Lung (tissue), 12 donors: Measurements from ENCODE around the gene SLC25A21. TPM values are rescaled to one million over a fixed set of nuclear protein-coding genes. Genes with fewer than 3 reads are reported as not detected.

Source experiments
- ATAC-seq: fragments of 200-7000 bp; cut with Tn5 transposase; one replicate; pipeline ENCODE4 v1.9.1; 2020; ENCODE audit warnings: moderate number of reproducible peaks; ENCODE audit not compliant: insufficient read depth, low FRiP score
- DNase-seq, 3 donors: peaks; one replicate each; pipeline ENCODE4 v3.0.0-alpha.2; 2013 to 2017
- H3K27ac ChIP-seq, 2 donors: one replicate each; pipeline ENCODE4 v1.5.1; 2013; ENCODE audit warnings: mild to moderate bottlenecking in 2 of 2, moderate library complexity in 2 of 2, control low read depth in 1 of 2, inconsistent platforms in 1 of 2, low read depth in 1 of 2, low read length in 1 of 2
- H3K27me3 ChIP-seq, 3 donors: one replicate each; pipeline ENCODE4 v1.5.1; 2013; ENCODE audit warnings: low read length in 2 of 3; ENCODE audit not compliant: control insufficient read depth in 3 of 3, insufficient read depth in 3 of 3
- H3K36me3 ChIP-seq, 4 donors: one replicate each; pipeline ENCODE4 v1.5.1; 2013; ENCODE audit warnings: low read length in 4 of 4, mild to moderate bottlenecking in 1 of 4, moderate library complexity in 1 of 4; ENCODE audit not compliant: control insufficient read depth in 4 of 4, insufficient read depth in 4 of 4
- H3K4me1 ChIP-seq, 5 donors: one replicate each; pipeline ENCODE4 v1.5.1; 2013; ENCODE audit warnings: low read length in 5 of 5, mild to moderate bottlenecking in 2 of 5, moderate library complexity in 1 of 5; ENCODE audit not compliant: control insufficient read depth in 5 of 5, insufficient read depth in 5 of 5
- H3K4me3 ChIP-seq: one replicate; pipeline ENCODE4 v1.5.1; 2013; ENCODE audit warnings: mild to moderate bottlenecking, control low read depth, moderate library complexity
- H3K9ac ChIP-seq, 2 donors: one replicate each; pipeline ENCODE4 v1.5.1; 2013; ENCODE audit warnings: low read length in 2 of 2, control low read depth in 1 of 2; ENCODE audit not compliant: insufficient read depth in 1 of 2
- H3K9me3 ChIP-seq, 4 donors: one replicate each; pipeline ENCODE4 v1.5.1; 2013; ENCODE audit warnings: low read length in 3 of 4, mild to moderate bottlenecking in 1 of 4, moderate library complexity in 1 of 4; ENCODE audit not compliant: control insufficient read depth in 4 of 4, insufficient read depth in 3 of 4
- CTCF ChIP-seq: IDR thresholded peaks from 2 replicates; pipeline ENCODE4 v1.5.1; 2012; ENCODE audit warnings: mild to moderate bottlenecking; ENCODE audit errors: control extremely low read depth, extremely low read depth
- WGBS, 2 donors: extraction: QIAGEN DNeasy Blood & Tissue Kit; methylation state at CpG; one replicate each; pipeline ENCODE4 v1.1.7; 2013; 5-methylcytosine and 5-hydroxymethylcytosine counted together
- polyA plus RNA-seq, 2 donors: library from polyadenylated mRNA; stranded (reverse); fragments of 200-250 nt; gene quantifications; one replicate each; pipeline ENCODE4 v1.2.1, GENCODE V29; 2013
- total RNA-seq, 2 donors: library from RNA; depleted of rRNA in 1 of 2; stranded (reverse); fragments of >200 nt in 1 of 2; gene quantifications; one replicate each; pipeline ENCODE4 v1.2.1, GENCODE V29; 2014 to 2021
- donor health status: control.
- donor health status: control.
- donor health status: Bipolar disorder and iron deficiency.
- donor health status: healthy.
- donor health status: DM: yes; HTN: yes; CAD: no.

SLC25A21 gene
- total and polyA plus RNA-seq, 4 donors, result 0.23 to 2.6 (median 0.42) TPM

DNA sequence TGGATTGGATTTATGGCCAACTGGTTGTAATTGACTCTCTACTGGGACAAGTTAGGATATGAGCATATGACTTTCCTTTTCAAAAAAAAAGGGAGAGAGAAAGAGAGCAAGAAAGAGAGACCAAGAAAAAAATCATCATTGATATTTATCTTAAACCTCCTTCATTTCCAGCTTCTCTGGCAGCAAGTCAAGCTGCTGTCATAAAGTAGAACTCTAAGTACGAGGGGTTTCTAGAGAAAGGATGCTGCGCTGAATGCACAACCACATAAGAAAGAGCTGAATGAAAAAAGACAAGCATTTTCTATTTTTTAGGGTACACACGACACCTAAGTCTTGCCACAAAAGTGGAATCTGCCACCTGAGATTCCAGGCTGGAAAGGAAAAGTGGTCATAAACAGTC, 182.6 kb downstream of the SLC25A21 start:
- H3K27me3 ChIP-seq, result peaks cover 0 to 3% (median 2%) of the 10 kb centered on the region in 3 donors
- no peak overlapping the region for H3K4me3 ChIP-seq
- H3K4me1 ChIP-seq, result peaks cover 0 to 3% (median 0%) of the 10 kb centered on the region in 5 donors
- H3K9me3 ChIP-seq, result no peaks in the 10 kb centered on the region
- ATAC-seq, result no peak
- WGBS, 2 donors, result 79 to 82% methylated on average over 3 of the region's 3 CpGs
- no peaks in the 10 kb centered on the region for H3K36me3 ChIP-seq
- no peak for DNase-seq
- TF ChIP-seq CTCF, result no peak
- H3K9ac ChIP-seq, result no peak overlapping the region
- no peak overlapping the region for H3K27ac ChIP-seq

DNA sequence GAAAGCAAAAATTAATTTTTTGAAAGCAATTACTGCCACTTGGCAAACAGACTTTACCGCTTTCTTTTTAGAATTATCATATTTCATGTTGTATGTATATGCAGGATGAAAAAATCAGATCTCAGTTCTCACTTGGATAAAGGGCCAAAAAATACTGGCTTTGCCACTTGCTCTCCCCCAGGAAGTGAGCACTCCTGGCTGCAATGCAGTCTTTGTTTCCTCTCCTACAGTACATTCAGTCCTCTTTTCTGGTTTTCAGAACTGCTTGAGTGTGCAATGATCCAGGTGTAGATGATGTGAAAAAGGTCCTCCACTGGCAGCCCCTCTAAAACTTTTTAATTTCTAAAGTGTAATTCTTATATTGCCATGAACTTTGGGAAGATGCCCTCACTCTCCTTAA, 183.4 kb downstream of the SLC25A21 start:
- Histone ChIP-seq H3K4me1 (peaks cover 0 to 3% (median 0%) of the 10 kb centered on the region in 5 donors), H3K27me3 (no peaks in the 10 kb centered on the region), H3K9ac (no peak overlapping the region), H3K36me3 (no peaks in the 10 kb centered on the region), H3K9me3 (no peaks in the 10 kb centered on the region), H3K4me3 (no peak overlapping the region), H3K27ac (no peak overlapping the region)
- no peak for ATAC-seq
- 85 to 95% methylated on average over 1 of the region's 1 CpG for WGBS, 2 donors
- peak in 1 of 3 donors; percentile 2 for DNase-seq
- no peak for TF ChIP-seq CTCF

- H3K27ac ChIP-seq, result no peak overlapping the region
- peaks cover 0 to 3% (median 0%) of the 10 kb centered on the region in 5 donors for H3K4me1 ChIP-seq
- no peak for ATAC-seq
- no peak for DNase-seq
- no peaks in the 10 kb centered on the region for H3K27me3 ChIP-seq
- no peak for TF ChIP-seq CTCF
- 74 to 77% methylated on average over 1 of the region's 1 CpG for WGBS, 2 donors
- no peak overlapping the region for H3K4me3 ChIP-seq
- no peaks in the 10 kb centered on the region for H3K36me3 ChIP-seq
- no peaks in the 10 kb centered on the region for H3K9me3 ChIP-seq
- H3K9ac ChIP-seq, result no peak overlapping the region
Measured at GRCh38 chr14:36988568-36988967, 183.8 kb downstream of the SLC25A21 start.

DNA sequence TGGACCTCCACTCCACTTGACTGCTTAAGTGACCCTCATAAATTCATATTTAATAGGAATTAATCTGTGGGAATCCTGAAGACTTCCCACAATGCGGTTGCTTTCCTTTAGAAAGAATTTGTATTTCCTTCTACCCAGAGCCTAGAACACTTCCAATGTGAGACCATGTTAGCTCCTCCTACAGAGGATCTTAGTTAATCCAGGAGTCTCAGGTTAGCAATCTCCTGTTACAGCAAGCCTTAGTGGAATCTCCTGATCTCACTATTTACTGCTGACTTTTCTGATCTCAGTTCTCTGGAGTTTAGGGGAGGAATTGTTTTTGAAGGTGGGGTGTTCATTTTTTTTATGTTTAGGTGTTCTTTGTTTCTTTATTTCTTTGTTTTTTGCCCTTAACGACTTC, 186.0 kb downstream of the SLC25A21 start:
- 81% methylated on average over 2 of the region's 2 CpGs for WGBS, 2 donors
- Histone ChIP-seq H3K27ac (no peak overlapping the region), H3K9me3 (no peaks in the 10 kb centered on the region), H3K27me3 (no peaks in the 10 kb centered on the region), H3K9ac (no peak overlapping the region), H3K4me3 (no peak overlapping the region), H3K4me1 (peaks cover 0 to 3% (median 0%) of the 10 kb centered on the region in 5 donors), H3K36me3 (no peaks in the 10 kb centered on the region)
- ATAC-seq, result no peak
- DNase-seq, result no peak
- no peak for TF ChIP-seq CTCF
